IMR-90 (cell line): ENCODE data around the gene ADAM12. TPM values are rescaled to one million over a fixed set of nuclear protein-coding genes. Genes with fewer than 3 reads are reported as not detected.

Source experiments
- ATAC-seq: fragments of 200-7000 bp; cut with Tn5 transposase; 2 replicates; pipeline ENCODE4 v1.9.1; 2020; ENCODE audit warnings: low read depth, mild to moderate bottlenecking, moderate library complexity
- BruUV-seq: library from RNA; stranded (reverse); fragments of 400-500 nt; replicated peaks from 2 replicates; lab custom pipeline; 2021; lab: Mats Ljungman, UMichigan
- CTCF ChIA-PET: fragments of 300-600 bp; formaldehyde crosslinking; extraction: SDS; loops from one replicate; lab custom pipeline; 2021; ENCODE audit warnings: antibody characterized with exemption; lab: Yijun Ruan, JAX
- POLR2A ChIA-PET: fragments of 300-600 bp; sonication (Branson Sonifier 250); formaldehyde crosslinking; loops from one replicate; lab custom pipeline; 2022; ENCODE audit warnings: antibody characterized with exemption; ENCODE audit not compliant: unreplicated experiment; lab: Charles Lee
- DNase-seq: peaks from one replicate; pipeline ENCODE4 v3.0.0; 2013
- H2AFZ ChIP-seq: replicated peaks from 2 replicates; pipeline ENCODE3; 2013; ENCODE audit warnings: low read length, mild to moderate bottlenecking; ENCODE audit not compliant: poor library complexity
- H2AK5ac ChIP-seq: 2 replicates; pipeline ENCODE4 v1.6.1; 2013; ENCODE audit warnings: low read depth, low read length, inconsistent platforms
- H2AK9ac ChIP-seq: replicated peaks from 2 replicates; pipeline ENCODE3; 2013; ENCODE audit warnings: mild to moderate bottlenecking, low read depth, low read length, moderate library complexity; ENCODE audit not compliant: poor library complexity
- H2BK120ac ChIP-seq: 2 replicates; pipeline ENCODE4 v1.6.1; 2013; ENCODE audit warnings: low read depth, low read length, inconsistent platforms
- H2BK15ac ChIP-seq: 3 replicates; pipeline ENCODE4 v1.6.1; 2013; ENCODE audit warnings: low read depth, low read length, inconsistent platforms
- H2BK20ac ChIP-seq: 2 replicates; pipeline ENCODE4 v1.6.1; 2013; ENCODE audit warnings: low read depth, mild to moderate bottlenecking, inconsistent platforms, low read length, moderate library complexity
- H2BK5ac ChIP-seq: 2 replicates; pipeline ENCODE4 v1.6.1; 2013; ENCODE audit warnings: mild to moderate bottlenecking, low read depth, low read length, inconsistent platforms; ENCODE audit not compliant: poor library complexity, severe bottlenecking
- H3K14ac ChIP-seq: replicated peaks from 2 replicates; pipeline ENCODE4 v1.6.1; 2013; ENCODE audit warnings: low read depth, low read length, inconsistent platforms
- H3K18ac ChIP-seq: 2 replicates; pipeline ENCODE4 v1.6.1; 2013; ENCODE audit warnings: low read depth, low read length, control low read depth
- H3K23ac ChIP-seq: 2 replicates; pipeline ENCODE4 v1.6.1; 2013; ENCODE audit warnings: low read depth, low read length, inconsistent platforms
- H3K27ac ChIP-seq: 2 replicates; pipeline ENCODE4 v1.5.1; 2013; ENCODE audit warnings: mild to moderate bottlenecking, control low read depth, low read length; ENCODE audit not compliant: insufficient read depth
- H3K27me3 ChIP-seq: 2 replicates; pipeline ENCODE4 v1.6.1; 2013; ENCODE audit warnings: low read length; ENCODE audit not compliant: control insufficient read depth, insufficient read depth
- H3K36me3 ChIP-seq: 2 replicates; pipeline ENCODE4 v1.6.1; 2013; ENCODE audit warnings: low read length, mixed read lengths; ENCODE audit not compliant: control insufficient read depth, insufficient read depth
- H3K4ac ChIP-seq: 2 replicates; pipeline ENCODE4 v1.6.1; 2013; ENCODE audit warnings: low read depth, low read length, inconsistent platforms
- H3K4me1 ChIP-seq: 2 replicates; pipeline ENCODE4 v1.6.1; 2013; ENCODE audit warnings: low read length, mixed read lengths; ENCODE audit not compliant: control insufficient read depth, insufficient read depth
- H3K4me2 ChIP-seq: 2 replicates; pipeline ENCODE4 v1.6.1; 2013; ENCODE audit warnings: low read depth, mild to moderate bottlenecking, control low read depth, low read length, moderate library complexity
- H3K4me3 ChIP-seq: 2 replicates; pipeline ENCODE4 v1.5.1; 2013; ENCODE audit warnings: low read depth, mild to moderate bottlenecking, control low read depth, low read length, moderate library complexity; ENCODE audit not compliant: insufficient read depth
- H3K56ac ChIP-seq: 2 replicates; pipeline ENCODE4 v1.6.1; 2013; ENCODE audit warnings: low read length, inconsistent platforms; ENCODE audit not compliant: insufficient read depth; ENCODE audit errors: extremely low read depth
- H3K79me1 ChIP-seq, 2 experiments: 2 replicates each; pipeline ENCODE4 v1.6.1; 2013; ENCODE audit warnings: low read length in 2 of 2, inconsistent platforms in 1 of 2, low read depth in 1 of 2
- H3K9ac ChIP-seq: 2 replicates; pipeline ENCODE4 v1.6.1; 2013; ENCODE audit warnings: low read depth, low read length, control low read depth
- H3K9me1 ChIP-seq: 2 replicates; pipeline ENCODE4 v1.6.1; 2013; ENCODE audit warnings: low read length, inconsistent platforms; ENCODE audit not compliant: insufficient read depth
- H3K9me3 ChIP-seq: 2 replicates; pipeline ENCODE4 v1.6.1; 2013; ENCODE audit warnings: low read length; ENCODE audit not compliant: control insufficient read depth, insufficient read depth
- H4K20me1 ChIP-seq: 2 replicates; pipeline ENCODE4 v1.6.1; 2013; ENCODE audit warnings: low read length, inconsistent platforms; ENCODE audit not compliant: insufficient read depth
- H4K5ac ChIP-seq: 2 replicates; pipeline ENCODE4 v1.6.1; 2013; ENCODE audit warnings: mild to moderate bottlenecking, low read depth, low read length, control low read depth
- H4K8ac ChIP-seq, 2 experiments: 2 replicates each; pipeline ENCODE4 v1.6.1; 2013; ENCODE audit warnings: low read depth in 2 of 2, low read length in 2 of 2, control low read depth in 1 of 2, inconsistent platforms in 1 of 2
- H4K91ac ChIP-seq: 2 replicates; pipeline ENCODE4 v1.6.1; 2013; ENCODE audit warnings: low read depth, low read length, inconsistent platforms; ENCODE audit not compliant: insufficient read depth
- NFE2L2 ChIP-seq: fragments of 150-350 bp; IDR thresholded peaks from 2 replicates; pipeline ENCODE4 v1.6.1; 2016; ENCODE audit warnings: low read depth, mild to moderate bottlenecking, low read length
- WGBS, 2 experiments: methylation state at CpG; one replicate each; pipeline versions ENCODE4 v1.1.5 to v1.1.7; 2013; ENCODE audit warnings: missing lambda C conversion rate in 2 of 2; ENCODE audit not compliant: insufficient read length in 1 of 2; ENCODE audit errors: extremely low coverage in 2 of 2; 5-methylcytosine and 5-hydroxymethylcytosine counted together
- dilution Hi-C: fragments of 300-500 bp; cut with HindIII; formaldehyde crosslinking; loops from one replicate; pipeline ENCODE4 v1.14.3; 2018; ENCODE audit warnings: low sequenced_read_pairs; ENCODE audit not compliant: unreplicated experiment
- in situ Hi-C: fragments of 300-500 bp; cut with MboI; formaldehyde crosslinking; loops from 3 replicates; pipeline ENCODE4 v1.14.3; 2019; ENCODE audit warnings: low sequenced_read_pairs, inconsistent platforms, mixed read lengths
- intact Hi-C: fragments of 100-400 bp; cut with micrococcal nuclease; formaldehyde crosslinking; loops from 2 replicates; pipeline ENCODE4 v1.10.0; 2022
- polyA plus RNA-seq, 3 experiments: library from polyadenylated mRNA; depleted of rRNA; stranded (reverse); fragments of >200 nt; gene quantifications; 2 replicates each; pipeline ENCODE4 v1.2.3, GENCODE V29; 2012; ENCODE audit warnings: low replicate concordance in 1 of 3
- total RNA-seq: library from RNA; depleted of rRNA; stranded (reverse); fragments of >200 nt; gene quantifications from 2 replicates; pipeline ENCODE4 v1.2.3, GENCODE V29; 2012

Gene ADAM12
- total and polyA plus RNA-seq, 2 of the 4 experiments (the other 2 are of a cell fraction) = 9.6 to 10.2 TPM

GRCh38 chr10:126351021-126351420 is 37.3 kb downstream of the ADAM12 start:
- WGBS, 2 experiments = 88% methylated on average over 2 of the region's 6 CpGs; no CpG with 5 or more reads in 1 of the 2 experiments
- POLR2A ChIA-PET = no interaction called here
- dilution Hi-C loops = no loop called here

More at GRCh38 chr10:126351021-126351420, 37.3 kb downstream of the ADAM12 start:
- Histone ChIP-seq H2AK9ac (peak overlapping the region; percentile 42), H3K79me1 (no peaks in the 10 kb centered on the region), H3K36me3 (no peaks in the 10 kb centered on the region), H4K20me1 (no peaks in the 10 kb centered on the region), H3K56ac (no peak overlapping the region), H3K4me1 (peaks cover 9% of the 10 kb centered on the region), H3K9me3 (no peaks in the 10 kb centered on the region; the same call in 1 of the 2 replicates), H3K18ac (no peak overlapping the region), H2BK20ac (0 out of 2 replicates have a peak overlapping the region, but pooled peaks have one; percentile 57), H2AK5ac (peak overlapping the region; percentile 47), H2BK120ac (no peak overlapping the region; the same call in 1 of the 2 replicates), H3K4me3 (no peak overlapping the region), H3K14ac (no peak overlapping the region), H2AFZ (peak overlapping the region; percentile 52), H4K8ac (no peak overlapping the region), H3K27ac (no peak overlapping the region; the same call in 1 of the 2 replicates), H3K23ac (no peak overlapping the region), H3K9ac (no peak overlapping the region), H2BK15ac (no peak overlapping the region), H3K9me1 (0 out of 2 replicates have a peak, but pooled peaks cover 10% of the 10 kb centered on the region), H2BK5ac (no peak overlapping the region), H3K4me2 (no peak overlapping the region), H3K4ac (no peak overlapping the region), H4K91ac (peak overlapping the region; percentile 16; the same call in 1 of the 2 replicates), H4K5ac (no peak overlapping the region), H3K27me3 (no peaks in the 10 kb centered on the region)
- BruUV-seq = no TSS peak
- DNase-seq (no peak), ATAC-seq (no peak)
- no peak for TF ChIP-seq NFE2L2
- in situ Hi-C loops (no loop called here), intact Hi-C loops (no loop called here)
- CTCF ChIA-PET = no interaction called here
